ENCODE data around the gene CHAF1B.

CHAF1B gene

GRCh38 chr21:36465478-36465877 lies 80.3 kb downstream of the CHAF1B start:
- DNase-seq, result no peak

GRCh38 chr21:36466061-36466511 lies 80.9 kb downstream of the CHAF1B start:
- DNase-seq, result no peak

All from GOT3 (cell line).